OCI-LY3 (cell line): Measurements from ENCODE around the gene C9orf50.

Source experiments
- H2AFZ ChIP-seq: fragments of 200-600, 300-600 bp; shearing (Covaris generic); 2 replicates; pipeline ENCODE4 v1.6.0; 2014; ENCODE audit warnings: antibody characterized with exemption, low read depth, low read length
- H3K27ac ChIP-seq: fragments of 200-600, 300-600 bp; sonication (generic); 2 replicates; pipeline ENCODE4 v1.5.1; 2014; ENCODE audit warnings: mild to moderate bottlenecking, low read length, moderate library complexity, mixed read lengths
- H3K27me3 ChIP-seq: fragments of 200-600, 300-600 bp; sonication (generic); 2 replicates; pipeline ENCODE4 v1.6.1; 2014; ENCODE audit warnings: low read depth, low read length, mixed read lengths
- H3K36me3 ChIP-seq: fragments of 200-600, 300-600 bp; sonication (generic); replicated peaks from 2 replicates; pipeline ENCODE3; 2014; ENCODE audit warnings: low read depth, low read length, mixed read lengths
- H3K4me1 ChIP-seq: fragments of 300-600, 200-600 bp; sonication (generic); 2 replicates; pipeline ENCODE4 v1.6.1; 2014; ENCODE audit warnings: low read length, mixed read lengths
- H3K4me2 ChIP-seq: fragments of 200-600, 300-600 bp; sonication (generic); 2 replicates; pipeline ENCODE4 v1.6.1; 2014; ENCODE audit warnings: low read length, mixed read lengths
- H3K4me3 ChIP-seq: fragments of 300-600, 200-600 bp; sonication (generic); 2 replicates; pipeline ENCODE4 v1.5.1; 2014; ENCODE audit warnings: antibody characterized with exemption, mild to moderate bottlenecking, low read length, moderate library complexity
- H3K79me2 ChIP-seq: fragments of 300-600, 200-600 bp; shearing (Covaris generic); 2 replicates; pipeline ENCODE4 v1.6.1; 2014; ENCODE audit warnings: mild to moderate bottlenecking, low read length, mixed read lengths
- H3K9ac ChIP-seq: fragments of 300-600, 200-600 bp; shearing (Covaris generic); 2 replicates; pipeline ENCODE4 v1.6.0; 2014; ENCODE audit warnings: mild to moderate bottlenecking, low read length, moderate library complexity
- H3K9me3 ChIP-seq: fragments of 200-600, 300-600 bp; shearing (Covaris generic); 2 replicates; pipeline ENCODE4 v1.6.1; 2014; ENCODE audit warnings: low read length, mixed read lengths; ENCODE audit not compliant: insufficient read depth
- H4K20me1 ChIP-seq: fragments of 200-600, 300-600 bp; sonication (generic); 2 replicates; pipeline ENCODE4 v1.6.1; 2016; ENCODE audit warnings: low read length, mixed read lengths; ENCODE audit not compliant: insufficient read depth
- EZH2phosphoT487 ChIP-seq: fragments of 200-600 bp; shearing (Covaris generic); IDR thresholded peaks from 2 replicates; pipeline ENCODE4 v1.6.1; 2018; ENCODE audit warnings: antibody characterized with exemption, mixed run types, low read depth
- TF ChIP-seq, protein P1 (sequence below): fragments of 200-600, 300-600 bp; sonication (generic); IDR thresholded peaks from 2 replicates; pipeline ENCODE4 v1.5.1; 2014; ENCODE audit warnings: antibody characterized with exemption, low read length, low read depth

Gene C9orf50

DNA sequence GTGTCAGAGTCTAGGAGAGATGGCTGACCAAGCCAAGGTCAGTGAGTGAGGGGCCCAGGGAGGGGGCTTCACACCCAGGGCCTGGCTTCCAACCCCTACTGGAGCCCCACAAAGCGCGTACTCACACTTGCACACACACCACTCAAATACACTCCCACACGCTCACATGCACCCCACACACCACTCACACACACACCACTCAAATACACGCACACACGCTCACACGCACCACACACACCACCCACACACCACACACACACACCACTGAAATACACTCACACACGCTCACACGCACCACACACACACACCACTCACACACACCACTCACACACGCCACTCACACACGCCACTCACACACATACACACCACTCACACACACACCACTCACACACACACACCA is 26.7 kb upstream of the C9orf50 start:
- H3K9ac ChIP-seq = no peak overlapping the region
- H2AFZ ChIP-seq = no peak overlapping the region
- H3K4me1 ChIP-seq = no peaks in the 10 kb centered on the region
- H3K4me3 ChIP-seq = no peak overlapping the region
- no peak overlapping the region for H3K4me2 ChIP-seq
- H3K27me3 ChIP-seq = no peaks in the 10 kb centered on the region
- TF ChIP-seq EZH2phosphoT487 = no peak
- no peaks in the 10 kb centered on the region for H3K36me3 ChIP-seq
- H3K9me3 ChIP-seq = no peaks in the 10 kb centered on the region
- H4K20me1 ChIP-seq = no peaks in the 10 kb centered on the region
- H3K27ac ChIP-seq = no peak overlapping the region
- no peaks in the 10 kb centered on the region for H3K79me2 ChIP-seq

DNA sequence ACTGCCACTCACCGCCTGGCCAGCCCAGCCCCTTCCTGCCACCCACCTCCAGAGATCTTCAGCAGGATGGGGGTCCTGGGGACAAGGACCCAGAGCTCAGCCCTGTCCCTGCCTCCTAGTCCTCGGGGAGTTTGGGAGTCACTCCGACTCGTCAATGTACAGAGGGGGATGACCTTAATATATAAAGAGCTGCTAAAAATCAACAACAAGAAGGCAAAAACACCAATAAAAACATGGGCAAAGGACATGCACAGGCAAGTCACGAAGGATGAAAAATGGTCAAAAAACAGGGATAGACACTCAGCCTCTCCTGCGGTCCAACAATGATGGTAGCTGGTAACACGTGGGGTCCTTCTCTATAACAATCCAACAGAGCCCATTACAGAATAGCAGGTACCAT is 25.8 kb upstream of the C9orf50 start:
- Histone ChIP-seq H3K79me2 (peaks cover 3% of the 10 kb centered on the region), H4K20me1 (no peaks in the 10 kb centered on the region), H3K4me3 (no peak overlapping the region), H3K27ac (no peak overlapping the region), H3K27me3 (no peaks in the 10 kb centered on the region), H3K4me2 (no peak overlapping the region), H3K9me3 (no peaks in the 10 kb centered on the region), H3K4me1 (no peaks in the 10 kb centered on the region), H3K36me3 (no peaks in the 10 kb centered on the region), H2AFZ (no peak overlapping the region), H3K9ac (no peak overlapping the region)
- no peak for TF ChIP-seq EZH2phosphoT487
- TF ChIP-seq, protein P1, sequence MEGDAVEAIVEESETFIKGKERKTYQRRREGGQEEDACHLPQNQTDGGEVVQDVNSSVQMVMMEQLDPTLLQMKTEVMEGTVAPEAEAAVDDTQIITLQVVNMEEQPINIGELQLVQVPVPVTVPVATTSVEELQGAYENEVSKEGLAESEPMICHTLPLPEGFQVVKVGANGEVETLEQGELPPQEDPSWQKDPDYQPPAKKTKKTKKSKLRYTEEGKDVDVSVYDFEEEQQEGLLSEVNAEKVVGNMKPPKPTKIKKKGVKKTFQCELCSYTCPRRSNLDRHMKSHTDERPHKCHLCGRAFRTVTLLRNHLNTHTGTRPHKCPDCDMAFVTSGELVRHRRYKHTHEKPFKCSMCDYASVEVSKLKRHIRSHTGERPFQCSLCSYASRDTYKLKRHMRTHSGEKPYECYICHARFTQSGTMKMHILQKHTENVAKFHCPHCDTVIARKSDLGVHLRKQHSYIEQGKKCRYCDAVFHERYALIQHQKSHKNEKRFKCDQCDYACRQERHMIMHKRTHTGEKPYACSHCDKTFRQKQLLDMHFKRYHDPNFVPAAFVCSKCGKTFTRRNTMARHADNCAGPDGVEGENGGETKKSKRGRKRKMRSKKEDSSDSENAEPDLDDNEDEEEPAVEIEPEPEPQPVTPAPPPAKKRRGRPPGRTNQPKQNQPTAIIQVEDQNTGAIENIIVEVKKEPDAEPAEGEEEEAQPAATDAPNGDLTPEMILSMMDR = no peak

DNA sequence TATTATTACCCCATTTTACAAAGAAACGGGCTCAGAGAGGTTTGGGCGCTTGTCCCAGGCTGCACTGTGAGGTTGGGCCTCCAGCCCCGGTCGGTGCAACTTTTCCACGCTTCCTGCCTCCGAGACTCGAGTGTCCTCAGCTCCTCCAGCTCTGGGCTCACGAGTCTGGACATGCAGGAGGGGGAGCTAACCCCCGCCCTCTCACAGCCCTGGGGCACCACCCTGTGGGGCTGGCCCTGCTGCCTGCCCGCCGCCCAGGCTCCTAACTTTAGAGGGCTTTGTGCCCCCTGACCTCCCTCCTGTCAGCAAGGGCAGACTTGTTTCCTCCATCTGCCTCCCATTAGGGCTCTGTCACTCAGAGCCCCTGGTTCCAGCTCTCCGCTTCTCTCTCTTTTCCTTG is 25.4 kb upstream of the C9orf50 start:
- Histone ChIP-seq H3K36me3 (no peaks in the 10 kb centered on the region), H3K9ac (no peak overlapping the region), H3K4me1 (0 out of 2 replicates have a peak, but pooled peaks cover under 1% of the 10 kb centered on the region), H3K4me2 (no peak overlapping the region), H2AFZ (no peak overlapping the region), H3K27me3 (no peaks in the 10 kb centered on the region), H3K79me2 (peaks cover 7% of the 10 kb centered on the region), H3K4me3 (no peak overlapping the region), H3K27ac (no peak overlapping the region), H4K20me1 (no peaks in the 10 kb centered on the region), H3K9me3 (no peaks in the 10 kb centered on the region)
- TF ChIP-seq, protein P1 = no peak
- no peak for TF ChIP-seq EZH2phosphoT487

DNA sequence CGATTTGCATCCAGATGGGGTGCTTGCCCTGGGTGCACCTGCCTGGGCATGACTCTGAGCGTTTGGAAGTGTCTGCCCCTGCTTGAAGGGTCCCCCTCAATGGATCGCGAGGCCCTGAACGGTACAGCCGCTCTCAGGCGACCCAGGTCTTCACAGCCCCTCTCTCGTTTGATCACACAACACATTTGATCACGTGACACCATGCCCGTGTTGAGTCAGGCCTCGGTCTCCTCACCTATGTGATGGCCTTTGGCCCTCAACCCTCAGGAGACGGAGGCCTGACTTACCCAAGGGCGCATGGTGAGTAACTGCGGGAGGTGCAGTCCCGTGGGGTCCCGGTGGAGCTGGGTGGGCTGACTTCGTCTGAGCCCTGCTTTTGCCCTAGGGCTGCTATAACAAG is 24.0 kb upstream of the C9orf50 start:
- Histone ChIP-seq H3K4me3 (no peak overlapping the region), H3K9ac (no peak overlapping the region), H3K27me3 (no peaks in the 10 kb centered on the region), H3K9me3 (no peaks in the 10 kb centered on the region), H3K79me2 (peaks cover 21% of the 10 kb centered on the region), H3K4me1 (peaks cover 13% of the 10 kb centered on the region), H2AFZ (no peak overlapping the region), H4K20me1 (0 out of 2 replicates have a peak, but pooled peaks cover 3% of the 10 kb centered on the region), H3K36me3 (no peaks in the 10 kb centered on the region), H3K4me2 (no peak overlapping the region), H3K27ac (no peak overlapping the region)
- no peak for TF ChIP-seq EZH2phosphoT487
- TF ChIP-seq, protein P1 = no peak

DNA sequence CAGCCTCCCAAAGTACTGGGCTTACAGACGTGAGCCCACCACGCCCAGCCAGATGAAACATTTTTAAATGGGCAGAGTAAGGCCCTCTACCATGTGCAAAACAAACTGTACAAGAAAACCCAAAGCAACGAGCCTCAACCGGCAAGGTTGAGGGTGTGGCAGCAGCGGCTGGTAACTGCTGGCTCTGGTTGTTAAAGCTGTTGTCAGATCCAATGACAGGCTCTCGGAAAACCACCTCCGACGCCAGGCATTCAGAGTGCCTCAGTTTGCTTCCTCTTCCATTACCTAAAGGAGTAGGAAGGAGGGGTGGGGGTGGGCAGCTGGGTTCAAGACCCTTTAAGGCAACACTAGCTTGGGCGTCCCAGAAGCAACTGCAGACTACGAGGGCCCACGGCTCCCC is 23.5 kb upstream of the C9orf50 start:
- no peaks in the 10 kb centered on the region for H3K36me3 ChIP-seq
- no peak overlapping the region for H3K27ac ChIP-seq
- H3K4me3 ChIP-seq = no peak overlapping the region
- H3K4me2 ChIP-seq = no peak overlapping the region
- H3K4me1 ChIP-seq = peaks cover 13% of the 10 kb centered on the region
- 0 out of 2 replicates have a peak, but pooled peaks cover 3% of the 10 kb centered on the region for H4K20me1 ChIP-seq
- no peak overlapping the region for H3K9ac ChIP-seq
- TF ChIP-seq EZH2phosphoT487 = no peak
- H3K9me3 ChIP-seq = no peaks in the 10 kb centered on the region
- peaks cover 23% of the 10 kb centered on the region for H3K79me2 ChIP-seq
- H2AFZ ChIP-seq = no peak overlapping the region
- H3K27me3 ChIP-seq = no peaks in the 10 kb centered on the region
